ENCODE data around the gene THADA.

Gene THADA

DNA sequence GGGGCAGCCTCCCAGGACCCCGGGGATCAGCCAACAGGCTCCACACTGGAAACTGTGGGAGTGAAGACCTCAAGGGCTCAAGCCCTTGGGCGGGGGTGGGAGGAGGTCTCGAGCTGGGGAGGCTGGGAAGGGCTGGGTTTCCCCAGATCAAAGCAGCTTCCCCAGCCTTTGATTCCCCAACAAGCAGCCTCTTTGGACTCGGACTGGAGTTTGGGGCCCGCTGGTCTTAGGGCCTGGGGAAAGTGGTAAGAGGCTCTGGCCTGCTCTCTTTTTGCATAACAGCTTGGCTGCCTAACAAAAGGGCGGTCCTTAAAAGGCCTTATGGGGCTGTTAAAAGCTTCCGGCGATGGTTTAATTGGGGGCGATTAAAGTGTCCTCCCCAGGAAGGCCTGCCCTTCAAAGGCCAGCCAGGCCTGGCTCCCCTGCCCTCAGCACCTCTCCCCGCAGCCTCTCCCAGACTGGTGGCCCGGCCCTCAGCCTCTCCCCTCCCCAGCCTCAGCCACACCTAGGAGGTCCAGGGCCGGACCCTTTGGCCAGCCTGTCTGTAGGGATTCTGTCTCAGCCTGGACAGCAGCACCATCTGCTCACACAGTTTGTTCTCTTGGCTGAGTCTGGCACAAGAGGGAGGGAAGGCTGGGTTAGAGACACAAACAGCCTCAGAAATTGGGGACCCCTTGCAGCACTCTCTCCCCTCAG lies 409.0 kb downstream of the THADA start:
- no peak for DNase-seq (ENCODE audit: low read depth)

DNA sequence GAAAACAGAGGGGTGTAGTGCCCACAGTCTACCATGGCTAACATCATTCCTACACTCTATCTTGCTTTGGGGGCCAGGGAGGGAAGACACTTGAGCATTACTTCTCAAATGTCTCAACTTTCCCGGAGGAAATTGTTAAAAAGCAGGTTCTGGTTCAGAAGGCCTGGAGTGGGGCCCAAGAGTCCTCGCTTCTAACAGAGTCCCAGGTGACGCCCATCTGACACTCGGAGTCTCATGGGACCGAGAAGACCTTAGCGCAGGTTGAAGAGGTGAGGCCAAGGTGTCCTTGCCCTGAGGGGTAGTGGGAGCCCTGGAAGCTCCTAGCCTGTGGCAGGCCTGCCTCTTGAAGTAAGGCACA lies 409.5 kb downstream of the THADA start:
- no peak for DNase-seq (ENCODE audit: low read depth)

- DNase-seq (ENCODE audit: low read depth) = no peak
Observed at GRCh38 chr2:43185146-43185545, 410.7 kb downstream of the THADA start.

DNA sequence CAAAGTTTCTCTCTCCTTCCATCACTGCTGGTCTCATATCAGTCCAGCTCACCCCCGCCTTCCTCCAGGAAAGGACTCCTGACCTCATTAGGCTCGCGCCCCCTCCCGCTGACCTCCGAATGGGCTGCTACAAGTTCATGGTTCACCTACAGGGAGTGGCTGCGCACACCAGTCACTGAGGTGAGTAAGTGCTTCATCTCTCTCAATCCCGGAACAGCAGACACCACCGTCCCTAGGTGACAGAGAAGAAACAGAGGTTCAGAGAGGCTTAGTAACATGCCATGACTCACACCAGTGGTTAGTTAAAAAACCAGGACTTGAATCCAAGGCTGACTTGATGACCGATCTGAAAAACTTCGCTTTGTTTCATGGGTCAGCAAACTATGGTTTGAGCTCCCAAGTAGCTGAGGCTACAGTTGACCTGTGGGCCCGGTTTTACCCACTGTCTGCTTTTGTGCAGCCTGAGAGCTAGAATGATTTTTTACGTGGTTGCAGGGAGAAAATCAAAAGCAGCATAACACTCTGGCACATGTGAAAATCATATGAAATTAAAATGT lies 411.4 kb downstream of the THADA start:
- DNase-seq (ENCODE audit: low read depth) = peak; percentile 40

DNA sequence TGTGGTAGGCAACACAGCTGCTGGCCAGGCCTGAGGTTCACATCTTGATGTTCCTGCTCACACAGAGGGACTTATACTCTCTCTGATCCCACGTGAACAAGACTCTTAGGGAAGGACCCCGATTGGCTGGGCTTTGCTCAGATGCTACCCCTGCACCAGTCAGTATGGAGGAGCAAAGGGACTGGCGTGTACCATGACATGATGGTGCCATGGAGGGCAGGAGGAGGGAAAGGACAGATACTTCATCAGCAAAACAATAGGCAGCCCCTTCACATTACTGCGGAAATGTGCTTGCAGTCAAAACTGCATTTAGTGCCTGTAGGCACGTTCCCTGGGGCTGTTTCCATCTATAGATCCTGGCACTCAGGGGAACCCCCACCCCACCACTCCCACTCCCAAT lies 412.1 kb downstream of the THADA start:
- DNase-seq (ENCODE audit: low read depth) = no peak

DNA sequence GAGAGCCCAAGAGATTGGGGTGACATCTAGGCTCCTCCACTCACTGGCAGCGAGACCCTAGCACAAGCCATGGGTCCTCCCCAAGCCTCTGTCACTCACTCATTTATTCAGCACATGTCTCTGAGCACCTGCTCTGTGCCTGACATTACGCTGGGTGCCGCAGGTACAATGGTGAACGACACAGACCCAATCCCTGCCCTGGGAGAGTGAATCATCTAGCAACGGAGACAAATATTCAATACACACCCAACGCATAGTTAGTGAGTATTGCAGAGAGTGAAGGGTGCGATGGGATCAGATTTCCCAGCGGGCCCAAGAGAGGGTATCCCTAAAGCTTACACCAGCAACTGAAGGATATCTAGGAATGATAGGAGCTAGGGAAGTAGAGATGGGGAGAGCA lies 414.9 kb downstream of the THADA start:
- DNase-seq (ENCODE audit: low read depth) = no peak
